GM06990 (cell line): Measurements from ENCODE around the gene UST.
A peak's percentile ranks its signal among the peaks of the same experiment; 100 is the strongest.
"Not testable (repeated sequence)": the region's sequence is repeated elsewhere in the genome, so short reads cannot be mapped to it uniquely, and the experiment has no call there.

Experiments
- DNase-seq: peaks from one replicate; pipeline ENCODE4 v3.0.0-alpha.2; 2011; ENCODE audit not compliant: insufficient read length; ENCODE audit errors: extremely low read depth
- H3K27me3 ChIP-seq: replicated peaks from 2 replicates; pipeline ENCODE4 v1.6.0; 2011; ENCODE audit warnings: low read length; ENCODE audit not compliant: control insufficient read depth, insufficient read depth
- H3K36me3 ChIP-seq: 2 replicates; pipeline ENCODE4 v1.5.1; 2011; ENCODE audit warnings: low read length; ENCODE audit not compliant: control insufficient read depth, insufficient read depth
- H3K4me3 ChIP-seq: replicated peaks from 2 replicates; pipeline ENCODE4 v1.5.1; 2011; ENCODE audit warnings: low read depth, mild to moderate bottlenecking, control low read depth, low read length
- TF ChIP-seq, protein P1 (sequence below): IDR thresholded peaks from 2 replicates; pipeline ENCODE4 v1.5.1; 2011; ENCODE audit warnings: low read length, control low read depth, mild to moderate bottlenecking, inconsistent platforms; ENCODE audit not compliant: insufficient read depth, poor library complexity, severe bottlenecking

UST gene

DNA sequence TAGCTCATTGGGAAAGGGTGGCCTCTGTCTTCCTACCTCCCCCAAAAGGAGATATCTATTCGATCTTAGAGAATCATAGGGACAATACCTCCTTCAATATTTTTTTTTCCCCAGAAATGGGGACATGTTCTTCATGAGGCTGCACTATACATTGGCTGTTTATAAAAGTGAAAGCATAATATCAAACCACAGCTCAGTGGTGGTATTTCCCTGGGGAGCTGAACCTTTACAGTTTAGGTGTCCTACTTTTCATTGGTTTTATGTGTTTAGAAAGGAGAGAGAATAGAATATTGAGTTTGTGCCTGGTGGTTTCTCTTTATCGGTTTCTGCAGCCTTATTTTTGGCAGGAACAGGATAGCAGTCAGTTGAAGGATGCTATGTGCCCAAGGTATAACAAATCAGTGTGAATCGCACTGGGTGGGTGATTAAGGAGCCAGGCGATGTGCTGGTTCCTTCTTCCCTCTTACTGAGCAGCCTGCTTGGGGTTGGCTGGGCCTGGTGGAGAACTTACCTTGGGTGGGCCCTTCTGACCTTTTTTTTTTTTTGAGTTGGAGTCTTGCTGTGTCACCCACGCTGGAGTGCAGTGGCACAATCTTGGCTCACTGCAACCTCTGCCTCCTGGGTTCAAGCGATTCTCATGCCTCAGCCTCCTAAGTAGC lies 25.2 kb downstream of the UST start:
- no peaks in the 10 kb centered on the region for H3K36me3 ChIP-seq
- no peak overlapping the region for H3K4me3 ChIP-seq
- H3K27me3 ChIP-seq: no peaks in the 10 kb centered on the region
- DNase-seq: no peak
- TF ChIP-seq, protein P1, sequence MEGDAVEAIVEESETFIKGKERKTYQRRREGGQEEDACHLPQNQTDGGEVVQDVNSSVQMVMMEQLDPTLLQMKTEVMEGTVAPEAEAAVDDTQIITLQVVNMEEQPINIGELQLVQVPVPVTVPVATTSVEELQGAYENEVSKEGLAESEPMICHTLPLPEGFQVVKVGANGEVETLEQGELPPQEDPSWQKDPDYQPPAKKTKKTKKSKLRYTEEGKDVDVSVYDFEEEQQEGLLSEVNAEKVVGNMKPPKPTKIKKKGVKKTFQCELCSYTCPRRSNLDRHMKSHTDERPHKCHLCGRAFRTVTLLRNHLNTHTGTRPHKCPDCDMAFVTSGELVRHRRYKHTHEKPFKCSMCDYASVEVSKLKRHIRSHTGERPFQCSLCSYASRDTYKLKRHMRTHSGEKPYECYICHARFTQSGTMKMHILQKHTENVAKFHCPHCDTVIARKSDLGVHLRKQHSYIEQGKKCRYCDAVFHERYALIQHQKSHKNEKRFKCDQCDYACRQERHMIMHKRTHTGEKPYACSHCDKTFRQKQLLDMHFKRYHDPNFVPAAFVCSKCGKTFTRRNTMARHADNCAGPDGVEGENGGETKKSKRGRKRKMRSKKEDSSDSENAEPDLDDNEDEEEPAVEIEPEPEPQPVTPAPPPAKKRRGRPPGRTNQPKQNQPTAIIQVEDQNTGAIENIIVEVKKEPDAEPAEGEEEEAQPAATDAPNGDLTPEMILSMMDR: no peak

DNA sequence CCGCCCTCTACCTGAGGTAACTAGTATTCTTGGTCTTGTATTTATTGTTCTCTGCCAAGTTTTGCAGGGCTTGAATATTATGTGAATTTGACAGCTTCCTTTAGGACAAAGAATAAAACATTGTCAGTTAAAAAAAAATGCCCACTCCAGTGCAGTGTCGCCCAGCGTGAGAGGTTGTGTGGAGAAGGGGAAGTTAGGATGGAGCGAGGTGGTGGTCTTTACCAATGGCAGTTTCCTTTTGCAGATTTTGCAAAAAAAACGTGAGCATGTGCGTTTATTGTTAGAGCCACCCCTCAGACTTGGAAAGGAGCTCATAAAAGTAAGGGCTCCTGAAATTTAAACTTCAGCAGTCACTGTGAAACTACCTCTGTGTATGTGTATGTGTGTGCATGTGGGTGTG lies 28.3 kb downstream of the UST start:
- Histone ChIP-seq H3K4me3 (no peak overlapping the region), H3K36me3 (no peaks in the 10 kb centered on the region), H3K27me3 (no peaks in the 10 kb centered on the region)
- TF ChIP-seq, protein P1: no peak
- no peak for DNase-seq

DNA sequence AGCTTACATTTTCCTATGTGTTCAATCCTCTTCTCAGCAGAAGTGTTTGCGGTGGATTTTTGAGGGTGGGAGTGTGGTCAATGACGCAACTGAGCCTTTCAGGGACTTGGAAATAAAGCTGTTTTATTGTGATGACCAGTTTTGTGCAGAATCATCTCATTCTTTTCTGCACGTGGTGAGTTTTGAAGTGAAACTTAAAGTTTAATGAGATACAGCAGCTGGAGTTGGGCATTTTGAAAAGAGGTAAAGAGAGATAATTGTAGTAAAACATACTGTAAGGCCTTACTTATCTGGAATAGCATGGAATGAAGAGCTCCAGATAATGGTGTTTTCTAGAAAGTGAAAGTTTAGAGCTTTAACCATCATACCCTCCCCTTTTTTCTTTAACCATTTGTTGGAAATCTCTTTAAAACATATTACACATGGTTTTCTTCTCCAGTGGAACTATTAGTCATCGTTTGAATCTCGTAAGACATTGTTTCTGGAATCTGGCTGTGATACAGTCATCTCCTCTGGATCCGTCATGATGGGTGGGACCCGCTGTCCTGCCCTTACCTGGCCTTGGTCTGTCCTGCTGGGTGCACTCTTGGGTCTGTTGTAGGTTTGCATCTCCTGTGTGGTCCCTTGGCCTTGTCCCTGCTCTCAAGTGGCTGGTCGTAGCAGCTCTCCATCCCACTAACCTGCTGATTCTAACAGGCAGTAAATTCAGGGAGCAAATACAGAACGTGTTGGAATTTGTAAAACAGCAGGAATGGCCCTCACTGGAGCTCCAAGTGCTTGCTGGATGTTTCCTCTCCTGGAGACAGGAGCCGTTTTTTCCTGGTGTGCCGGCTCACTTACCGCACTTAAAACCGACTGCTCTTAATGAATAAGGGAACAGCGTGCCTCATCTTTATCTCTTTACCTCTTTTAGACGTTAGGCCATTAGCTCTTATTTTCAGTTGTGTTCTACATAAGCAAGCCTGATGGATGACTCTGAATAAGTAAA lies 29.8 kb downstream of the UST start:
- TF ChIP-seq, protein P1: no peak
- DNase-seq: no peak
- no peaks in the 10 kb centered on the region for H3K27me3 ChIP-seq
- H3K36me3 ChIP-seq: no peaks in the 10 kb centered on the region
- no peak overlapping the region for H3K4me3 ChIP-seq

DNA sequence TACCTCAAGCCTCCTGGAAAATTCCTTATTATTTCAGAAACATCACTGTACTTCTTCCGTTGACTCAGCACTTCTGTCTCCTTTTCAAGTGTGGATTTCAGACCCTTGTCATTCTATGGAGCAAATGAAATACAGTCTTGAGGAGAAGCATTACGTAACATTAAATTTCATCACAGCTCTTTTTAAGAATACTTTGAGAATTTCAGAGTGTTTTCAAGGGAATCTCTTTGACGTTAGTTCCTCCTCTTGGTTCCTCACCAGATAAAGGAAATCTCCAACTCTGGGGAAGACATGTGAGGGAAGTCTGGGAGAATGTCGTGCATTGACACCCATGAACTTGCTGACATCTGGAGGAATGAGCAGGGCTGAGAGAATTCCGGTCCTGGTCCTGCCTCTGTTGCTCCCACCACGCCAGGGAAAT lies 32.3 kb downstream of the UST start:
- Histone ChIP-seq H3K27me3 (no peaks in the 10 kb centered on the region), H3K4me3 (no peak overlapping the region), H3K36me3 (no peaks in the 10 kb centered on the region)
- no peak for DNase-seq
- TF ChIP-seq, protein P1: no peak

DNA sequence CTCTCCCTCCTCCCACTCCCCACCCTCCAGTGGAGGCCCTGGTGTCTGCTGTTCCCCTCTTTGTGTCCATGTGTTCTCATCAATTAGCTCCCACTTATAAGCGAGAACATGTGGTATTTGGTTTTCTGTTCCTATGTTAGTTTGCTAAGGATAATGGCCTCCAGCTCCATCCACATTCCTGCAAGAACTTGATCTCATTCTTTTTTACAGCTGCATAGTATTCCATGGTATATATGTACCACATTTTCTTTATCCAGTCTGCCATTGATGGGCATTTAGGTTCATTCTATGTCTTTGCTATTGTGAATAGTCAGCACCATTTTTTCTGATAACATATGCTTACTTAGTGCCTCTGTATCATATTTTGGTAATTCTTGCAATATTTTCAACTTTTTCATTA lies 33.6 kb downstream of the UST start:
- not testable (repeated sequence) for H3K27me3 ChIP-seq, H3K36me3 ChIP-seq, DNase-seq, H3K4me3 ChIP-seq

DNA sequence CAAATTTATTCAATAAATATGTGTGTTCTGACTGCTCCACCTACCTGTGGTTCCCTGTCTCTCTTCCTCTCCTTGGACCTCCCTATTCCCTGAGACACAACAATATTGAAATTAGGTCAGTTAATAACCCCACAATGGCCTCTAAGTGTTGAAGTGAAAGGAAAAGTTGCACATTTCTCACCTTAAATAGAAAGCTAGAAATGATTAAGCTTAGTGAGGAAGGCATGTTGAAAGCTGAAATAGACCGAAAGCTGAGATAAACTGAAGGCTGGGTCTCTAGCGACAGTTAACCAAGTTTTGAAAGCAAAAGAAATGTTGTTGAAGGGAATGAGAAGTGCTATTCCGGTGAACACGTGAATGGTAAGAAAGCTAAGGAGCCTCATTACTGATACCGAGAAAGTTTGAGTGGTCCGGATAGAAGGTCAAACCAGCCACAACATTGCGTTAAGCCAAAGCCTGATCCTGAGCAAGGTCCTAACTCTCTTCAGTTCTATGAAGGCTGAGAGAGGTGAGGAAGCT lies 34.1 kb downstream of the UST start:
- H3K4me3 ChIP-seq: peak overlapping the region; percentile 6
- no peaks in the 10 kb centered on the region for H3K36me3 ChIP-seq
- TF ChIP-seq, protein P1: no peak
- DNase-seq: peak; percentile 56
- H3K27me3 ChIP-seq: no peaks in the 10 kb centered on the region
